Tibial nerve (tissue), 4 donors: ENCODE results near the gene FAM98B. TPM values are rescaled to one million over a fixed set of nuclear protein-coding genes. Genes with fewer than 3 reads are reported as not detected.

Source experiments
- DNase-seq, 2 donors: peaks; one replicate each; pipeline ENCODE4 v3.0.0-alpha.2; 2019; ENCODE audit warnings: low spot score in 2 of 2
- H3K27ac ChIP-seq, 4 donors: fragments of 200-600 bp; sonication (generic) in 3 of 4; one replicate each; pipeline ENCODE4 v1.5.1; 2017 to 2019; ENCODE audit warnings: mild to moderate bottlenecking in 1 of 4
- H3K27me3 ChIP-seq, 2 donors: fragments of 200-600 bp; sonication (generic) in 1 of 2; one replicate each; pipeline versions ENCODE4 v1.5.1 to v1.6.0; 2017 to 2019
- H3K36me3 ChIP-seq, 3 donors: fragments of 200-600 bp; sonication (generic); one replicate each; pipeline ENCODE4 v1.5.1; 2018 to 2019
- H3K4me1 ChIP-seq, 4 donors: fragments of 200-600 bp; sonication (generic) in 3 of 4; one replicate each; pipeline ENCODE4 v1.5.1; 2017 to 2019
- H3K4me3 ChIP-seq, 4 donors: fragments of 200-600 bp; sonication (generic) in 3 of 4; one replicate each; pipeline ENCODE4 v1.5.1; 2017 to 2019; ENCODE audit warnings: mild to moderate bottlenecking in 1 of 4, moderate library complexity in 1 of 4
- H3K9me3 ChIP-seq, 4 donors: fragments of 200-600 bp; sonication (generic) in 3 of 4; one replicate each; pipeline ENCODE4 v1.5.1; 2017 to 2019
- EP300 ChIP-seq, 2 donors: sonication (generic); formaldehyde crosslinking; IDR thresholded peaks; one replicate each; pipeline ENCODE4 v1.6.1; 2017; ENCODE audit warnings: antibody characterized with exemption in 2 of 2, mild to moderate bottlenecking in 1 of 2
- POLR2A ChIP-seq, 2 donors: fragments of 450-650 bp; IDR thresholded peaks; one replicate each; pipeline ENCODE4 v1.6.1; 2017; ENCODE audit warnings: antibody characterized with exemption in 2 of 2, mild to moderate bottlenecking in 2 of 2, moderate library complexity in 2 of 2
- WGBS, 2 donors: methylation state at CpG; one replicate each; pipeline ENCODE4 v1.1.5; 2018; 5-methylcytosine and 5-hydroxymethylcytosine counted together
- total RNA-seq, 4 donors: library from RNA; depleted of rRNA; stranded (reverse); fragments of >200 nt; gene quantifications; one replicate each; pipeline ENCODE4 v1.1.0, GENCODE V29; 2016
- TF ChIP-seq, protein P1 (sequence below), 5 experiments: fragments of 200-600 bp in 3 of 5; fragments of 450-650 bp in 2 of 5; sonication (generic) in 3 of 5; IDR thresholded peaks; one replicate each; pipeline ENCODE4 v1.5.1; 2016 to 2019; ENCODE audit warnings: antibody characterized with exemption in 5 of 5, mild to moderate bottlenecking in 3 of 5, moderate library complexity in 2 of 5

The FAM98B gene
- total RNA-seq, 4 donors from 2014 or later = 7.3 to 17.5 (median 10.9) TPM

- no peak overlapping the region for H3K27ac ChIP-seq
- no peaks in the 10 kb centered on the region for H3K27me3 ChIP-seq
- TF ChIP-seq EP300 (IDR thresholded peaks at IDR 0.05) = no peak
- no peak for TF ChIP-seq POLR2A (IDR thresholded peaks at IDR 0.05)
- TF ChIP-seq, protein P1, sequence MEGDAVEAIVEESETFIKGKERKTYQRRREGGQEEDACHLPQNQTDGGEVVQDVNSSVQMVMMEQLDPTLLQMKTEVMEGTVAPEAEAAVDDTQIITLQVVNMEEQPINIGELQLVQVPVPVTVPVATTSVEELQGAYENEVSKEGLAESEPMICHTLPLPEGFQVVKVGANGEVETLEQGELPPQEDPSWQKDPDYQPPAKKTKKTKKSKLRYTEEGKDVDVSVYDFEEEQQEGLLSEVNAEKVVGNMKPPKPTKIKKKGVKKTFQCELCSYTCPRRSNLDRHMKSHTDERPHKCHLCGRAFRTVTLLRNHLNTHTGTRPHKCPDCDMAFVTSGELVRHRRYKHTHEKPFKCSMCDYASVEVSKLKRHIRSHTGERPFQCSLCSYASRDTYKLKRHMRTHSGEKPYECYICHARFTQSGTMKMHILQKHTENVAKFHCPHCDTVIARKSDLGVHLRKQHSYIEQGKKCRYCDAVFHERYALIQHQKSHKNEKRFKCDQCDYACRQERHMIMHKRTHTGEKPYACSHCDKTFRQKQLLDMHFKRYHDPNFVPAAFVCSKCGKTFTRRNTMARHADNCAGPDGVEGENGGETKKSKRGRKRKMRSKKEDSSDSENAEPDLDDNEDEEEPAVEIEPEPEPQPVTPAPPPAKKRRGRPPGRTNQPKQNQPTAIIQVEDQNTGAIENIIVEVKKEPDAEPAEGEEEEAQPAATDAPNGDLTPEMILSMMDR (IDR thresholded peaks at IDR 0.05) = no peak
- H3K4me3 ChIP-seq = no peak overlapping the region
- DNase-seq = no peak
- peaks cover 0 to 9% (median 0%) of the 10 kb centered on the region in 4 donors for H3K4me1 ChIP-seq
- no peaks in the 10 kb centered on the region for H3K9me3 ChIP-seq
- 88 to 95% methylated on average over 2 to 3 of the region's 3 CpGs for WGBS, 2 donors
- H3K36me3 ChIP-seq = no peaks in the 10 kb centered on the region
Measured at GRCh38 chr15:38441130-38441519, 12.8 kb upstream of the FAM98B start.

DNA sequence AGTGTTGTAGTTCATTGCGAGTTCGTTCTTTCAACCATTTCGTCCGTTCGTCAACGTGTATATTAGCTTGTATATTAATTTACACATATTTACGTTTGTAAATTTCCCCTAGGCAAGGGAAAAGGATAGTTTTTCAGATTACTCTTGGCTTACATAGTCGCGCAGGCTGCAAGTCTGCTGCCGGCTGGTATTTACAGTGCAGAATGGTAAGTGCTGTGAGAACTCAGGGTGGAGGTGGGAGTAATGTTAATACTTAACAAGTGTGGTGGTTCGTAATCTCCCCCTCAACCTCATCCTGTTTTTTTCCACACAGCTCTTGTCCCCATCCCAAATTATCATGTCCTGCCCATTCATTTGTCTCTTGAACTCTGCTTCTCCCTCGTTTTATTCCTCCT is 766 bp downstream of the FAM98B start:
- no peak for TF ChIP-seq POLR2A (IDR thresholded peaks at IDR 0.05)
- TF ChIP-seq, protein P1 (IDR thresholded peaks at IDR 0.05) = no peak
- TF ChIP-seq EP300 (IDR thresholded peaks at IDR 0.05) = no peak
- 0% methylated on average over 12 of the region's 12 CpGs for WGBS, 2 donors

DNA sequence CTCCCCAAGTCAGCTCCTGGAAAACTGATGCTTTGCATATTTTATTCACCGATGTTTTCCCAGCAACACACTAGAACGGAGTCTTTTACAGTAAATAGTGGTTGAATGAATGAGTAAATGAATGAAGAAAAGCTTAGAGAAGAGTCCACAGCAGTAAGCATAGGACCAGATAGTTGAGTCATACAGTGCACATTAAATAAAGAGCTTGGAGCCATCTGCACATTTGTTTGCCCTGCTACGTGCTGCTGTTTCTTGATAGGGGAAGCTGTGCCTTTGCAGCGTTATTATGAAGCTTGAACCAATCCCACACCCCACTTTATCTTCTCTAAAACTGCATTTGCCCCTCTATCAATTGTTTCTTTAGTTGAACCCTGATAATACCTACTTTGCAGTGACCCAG is 1.2 kb downstream of the FAM98B start:
- Histone ChIP-seq H3K36me3 (peaks cover 0 to 13% (median 0%) of the 10 kb centered on the region in 3 donors), H3K9me3 (no peaks in the 10 kb centered on the region), H3K4me1 (peaks cover 0 to 39% (median 4%) of the 10 kb centered on the region in 4 donors), H3K27me3 (no peaks in the 10 kb centered on the region), H3K4me3 (peak overlapping the region; percentile 64 to 97 (median 84)), H3K27ac (peak overlapping the region in 2 of 4 donors; percentile 87 to 96)
- no peak for DNase-seq
- 6% methylated on average over 4 of the region's 4 CpGs for WGBS, 2 donors
- TF ChIP-seq POLR2A (IDR thresholded peaks at IDR 0.05) (no peak), EP300 (IDR thresholded peaks at IDR 0.05) (no peak)
- TF ChIP-seq, protein P1 (IDR thresholded peaks at IDR 0.05) = no peak

More for the DNA sequence above, 766 bp downstream of the FAM98B start:
- Histone ChIP-seq H3K4me1 (peaks cover 0 to 35% (median 4%) of the 10 kb centered on the region in 4 donors), H3K36me3 (peaks cover 0 to 13% (median 0%) of the 10 kb centered on the region in 3 donors), H3K27ac (peak overlapping the region; percentile 69 to 96 (median 90)), H3K9me3 (no peaks in the 10 kb centered on the region), H3K4me3 (peak overlapping the region; percentile 64 to 97 (median 84)), H3K27me3 (no peaks in the 10 kb centered on the region)
- DNase-seq = no peak

DNA sequence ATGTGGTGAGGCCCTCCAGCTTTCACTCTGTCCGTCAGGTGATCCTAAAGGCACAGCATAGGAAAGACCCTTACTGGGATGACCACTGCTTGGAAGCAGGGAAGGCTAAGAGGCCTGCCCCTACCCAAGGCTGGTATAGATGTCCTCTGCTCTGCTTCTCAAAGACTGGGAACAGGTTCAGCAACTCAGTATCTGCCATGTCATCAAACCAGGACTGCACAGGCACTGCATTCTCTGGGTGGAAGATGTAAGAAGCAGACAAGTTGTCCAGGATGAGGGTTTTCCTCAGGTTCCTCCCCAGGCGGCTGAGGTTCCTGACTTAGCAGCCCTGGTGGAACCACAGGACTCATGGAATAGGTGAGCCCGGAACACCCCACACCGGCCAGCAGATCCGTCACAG is 4.7 kb downstream of the FAM98B start:
- no peak for DNase-seq
- no peaks in the 10 kb centered on the region for H3K9me3 ChIP-seq
- H3K36me3 ChIP-seq = peaks cover 0 to 13% (median 0%) of the 10 kb centered on the region in 3 donors
- H3K4me3 ChIP-seq = no peak overlapping the region
- WGBS, 2 donors = 96 to 98% methylated on average over 2 to 5 of the region's 5 CpGs
- TF ChIP-seq EP300 (IDR thresholded peaks at IDR 0.05) (no peak), POLR2A (IDR thresholded peaks at IDR 0.05) (no peak)
- TF ChIP-seq, protein P1 (IDR thresholded peaks at IDR 0.05) = no peak
- H3K27me3 ChIP-seq = no peaks in the 10 kb centered on the region
- peaks cover 0 to 43% (median 4%) of the 10 kb centered on the region in 4 donors for H3K4me1 ChIP-seq
- no peak overlapping the region for H3K27ac ChIP-seq

DNA sequence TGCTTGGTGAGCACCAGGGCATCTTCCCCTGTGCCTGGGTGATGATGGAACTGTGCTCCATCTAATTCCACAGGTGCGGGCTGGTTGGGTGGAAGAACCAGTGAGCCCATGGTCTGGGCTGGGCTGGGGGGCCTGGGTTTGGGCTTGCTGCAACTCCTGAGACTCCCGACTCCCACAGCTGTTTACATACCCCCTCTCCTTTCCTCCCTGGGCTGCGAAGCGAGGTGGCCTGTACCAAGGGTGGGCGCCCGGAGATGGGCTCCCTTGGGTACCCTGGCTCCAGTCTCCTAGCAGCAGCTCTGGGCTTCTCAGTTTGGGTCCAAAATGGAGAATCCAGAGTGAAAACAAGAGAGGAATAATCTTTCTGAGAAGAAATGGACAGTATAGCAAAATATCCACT is 5.6 kb downstream of the FAM98B start:
- Histone ChIP-seq H3K4me3 (no peak overlapping the region), H3K27ac (no peak overlapping the region), H3K9me3 (no peaks in the 10 kb centered on the region), H3K27me3 (no peaks in the 10 kb centered on the region), H3K4me1 (peaks cover 0 to 43% (median 4%) of the 10 kb centered on the region in 4 donors), H3K36me3 (peaks cover 0 to 13% (median 0%) of the 10 kb centered on the region in 3 donors)
- WGBS, 2 donors = 80 to 97% methylated on average over 6 of the region's 6 CpGs
- TF ChIP-seq, protein P1 (IDR thresholded peaks at IDR 0.05) = no peak
- no peak for TF ChIP-seq POLR2A (IDR thresholded peaks at IDR 0.05)
- TF ChIP-seq EP300 (IDR thresholded peaks at IDR 0.05) = no peak
- no peak for DNase-seq
